ENCODE results near the gene RNF123.

GRCh38 chr3:49646236-49646635, 43.1 kb upstream of the RNF123 start:
- TF ChIP-seq CTCF (IDR thresholded peaks at IDR 0.05), result no peak
- TF ChIP-seq EP300 (IDR thresholded peaks at IDR 0.05; ENCODE audit: low read depth), result no peak

Data from transverse colon (tissue), 3 donors.